Right lung (tissue), 5 donors: ENCODE measurements around the gene CNOT4. TPM values are rescaled to one million over a fixed set of nuclear protein-coding genes. Genes with fewer than 3 reads are reported as not detected.
"Not testable (repeated sequence)": the region's sequence is repeated elsewhere in the genome, so short reads cannot be mapped to it uniquely, and the experiment has no call there.

Experiments
- DNase-seq, 2 donors: peaks; one replicate each; pipeline ENCODE4 v3.0.0-alpha.2; 2013
- polyA plus RNA-seq, 5 donors: library from polyadenylated mRNA; unstranded; fragments of 120-200 nt; gene quantifications; one replicate each; pipeline versions ENCODE4 v1.2.1 to v1.2.3, GENCODE V29; 2013; ENCODE audit warnings: inconsistent platforms in 1 of 5, low replicate concordance in 1 of 5; ENCODE audit not compliant: insufficient read length in 5 of 5, insufficient read depth in 1 of 5

CNOT4 gene
- polyA plus RNA-seq, 5 donors = 27.5 to 36.6 (median 33.1) TPM

GRCh38 chr7:135459951-135460567 lies 49.8 kb downstream of the CNOT4 start:
- no peak for DNase-seq

- DNase-seq = no peak
Observed at GRCh38 chr7:135459076-135459475, 50.8 kb downstream of the CNOT4 start.

GRCh38 chr7:135454060-135454459 lies 55.8 kb downstream of the CNOT4 start:
- DNase-seq = no peak

- no peak for DNase-seq
Observed at GRCh38 chr7:135449436-135449835, 60.5 kb downstream of the CNOT4 start.

- no peak for DNase-seq
Observed at GRCh38 chr7:135448753-135449152, 61.1 kb downstream of the CNOT4 start.

- no peak for DNase-seq
Observed at GRCh38 chr7:135447748-135448147, 62.2 kb downstream of the CNOT4 start.

GRCh38 chr7:135445690-135446089 lies 64.2 kb downstream of the CNOT4 start:
- DNase-seq = no peak

GRCh38 chr7:135445266-135445665 lies 64.6 kb downstream of the CNOT4 start:
- DNase-seq = not testable (repeated sequence)

GRCh38 chr7:135441791-135442190 lies 68.1 kb downstream of the CNOT4 start:
- DNase-seq = no peak

- no peak for DNase-seq
Observed at GRCh38 chr7:135434047-135434446, 75.9 kb downstream of the CNOT4 start.

- DNase-seq = no peak
Observed at GRCh38 chr7:135430626-135431025, 79.3 kb downstream of the CNOT4 start.

- DNase-seq = no peak
Observed at GRCh38 chr7:135428879-135429278, 81.0 kb downstream of the CNOT4 start.

- DNase-seq = no peak
Observed at GRCh38 chr7:135428011-135428410, 81.9 kb downstream of the CNOT4 start.

GRCh38 chr7:135427166-135427565 lies 82.7 kb downstream of the CNOT4 start:
- no peak for DNase-seq

- no peak for DNase-seq
Observed at GRCh38 chr7:135425036-135425435, 84.9 kb downstream of the CNOT4 start.

- DNase-seq = no peak
Observed at GRCh38 chr7:135420786-135421185, 89.1 kb downstream of the CNOT4 start.

- DNase-seq = no peak
Observed at GRCh38 chr7:135416431-135416830, 93.5 kb downstream of the CNOT4 start.

GRCh38 chr7:135414850-135415439 lies 95.0 kb downstream of the CNOT4 start:
- DNase-seq = peak in 1 of 2 donors; percentile 6

- DNase-seq = no peak
Observed at GRCh38 chr7:135414208-135414607, 95.7 kb downstream of the CNOT4 start.

GRCh38 chr7:135411098-135411497 lies 98.8 kb downstream of the CNOT4 start:
- no peak for DNase-seq

- DNase-seq = no peak
Observed at GRCh38 chr7:135410543-135410942, 99.4 kb downstream of the CNOT4 start.

GRCh38 chr7:135409845-135410542 lies 99.9 kb downstream of the CNOT4 start:
- DNase-seq = no peak

- no peak for DNase-seq
Observed at GRCh38 chr7:135407884-135408283, 102.0 kb downstream of the CNOT4 start.
